ENCODE results near the gene GJD3. TPM values are rescaled to one million over a fixed set of nuclear protein-coding genes. Genes with fewer than 3 reads are reported as not detected.

Gene GJD3
- total RNA-seq, 3 donors from 2014 or later (not counting 1 experiment from before 2014, with no cell fraction given): not detected

DNA sequence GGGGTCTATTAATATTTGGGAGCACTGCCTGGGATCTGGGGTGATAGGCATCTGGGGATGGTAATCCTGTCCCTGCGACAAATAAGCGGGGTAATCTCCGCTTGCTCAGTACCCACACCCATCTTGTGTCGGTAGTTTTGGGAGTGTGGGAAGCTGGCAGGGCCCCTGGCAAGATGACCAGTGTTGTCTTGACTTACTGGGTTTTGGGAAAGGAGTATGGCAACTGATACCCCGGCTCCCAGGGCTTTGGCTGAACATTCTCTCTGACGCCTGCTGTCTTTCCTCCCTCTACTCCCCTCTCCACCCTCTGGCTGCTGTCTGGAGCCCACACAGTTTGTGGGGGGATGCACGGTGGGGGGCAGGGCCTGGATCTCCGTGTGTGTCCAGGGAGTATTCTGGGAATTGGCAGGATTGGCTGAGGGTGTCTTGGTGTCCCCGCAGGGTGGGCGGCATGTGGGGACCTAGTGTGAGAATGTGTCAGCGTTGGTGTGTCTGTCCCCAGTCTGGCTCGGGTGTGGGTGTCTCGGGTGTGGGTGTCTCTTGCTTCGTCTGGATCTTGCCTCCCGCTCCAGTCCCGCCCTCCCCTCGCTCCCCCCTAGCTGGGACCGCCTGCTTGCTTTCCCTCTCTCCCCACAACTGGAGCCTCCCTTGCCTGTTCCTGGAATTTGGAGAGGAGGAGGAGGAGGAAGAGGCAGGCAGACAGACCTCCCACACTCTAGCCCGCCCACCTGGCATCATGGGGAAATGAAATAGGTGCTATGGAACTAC lies 43.6 kb downstream of the GJD3 start:
- intact Hi-C loops (cut with micrococcal nuclease): loop anchor here (5.0 kb wide), 2 partner anchors 221 to 554 kb away; no protein-coding TSS in a partner anchor
- Histone ChIP-seq H3K4me3 (ENCODE audit: low read length) (peak overlapping the region; percentile 58), H3K27me3 (ENCODE audit: control insufficient read depth, insufficient read depth, low read length) (no peaks in the 10 kb centered on the region), H3K4me1 (ENCODE audit: control insufficient read depth, insufficient read depth, low read length) (peaks cover 95% of the 10 kb centered on the region), H3K9me3 (ENCODE audit: control insufficient read depth, insufficient read depth, low read length) (no peaks in the 10 kb centered on the region), H3K27ac (ENCODE audit: low read length) (peak overlapping the region; percentile 98), H3K36me3 (ENCODE audit: control insufficient read depth, insufficient read depth, low read length) (no peaks in the 10 kb centered on the region)
- no peaks in the 10 kb centered on the region for H3K36me3 Mint-ChIP-seq
- TF ChIP-seq, protein P1, sequence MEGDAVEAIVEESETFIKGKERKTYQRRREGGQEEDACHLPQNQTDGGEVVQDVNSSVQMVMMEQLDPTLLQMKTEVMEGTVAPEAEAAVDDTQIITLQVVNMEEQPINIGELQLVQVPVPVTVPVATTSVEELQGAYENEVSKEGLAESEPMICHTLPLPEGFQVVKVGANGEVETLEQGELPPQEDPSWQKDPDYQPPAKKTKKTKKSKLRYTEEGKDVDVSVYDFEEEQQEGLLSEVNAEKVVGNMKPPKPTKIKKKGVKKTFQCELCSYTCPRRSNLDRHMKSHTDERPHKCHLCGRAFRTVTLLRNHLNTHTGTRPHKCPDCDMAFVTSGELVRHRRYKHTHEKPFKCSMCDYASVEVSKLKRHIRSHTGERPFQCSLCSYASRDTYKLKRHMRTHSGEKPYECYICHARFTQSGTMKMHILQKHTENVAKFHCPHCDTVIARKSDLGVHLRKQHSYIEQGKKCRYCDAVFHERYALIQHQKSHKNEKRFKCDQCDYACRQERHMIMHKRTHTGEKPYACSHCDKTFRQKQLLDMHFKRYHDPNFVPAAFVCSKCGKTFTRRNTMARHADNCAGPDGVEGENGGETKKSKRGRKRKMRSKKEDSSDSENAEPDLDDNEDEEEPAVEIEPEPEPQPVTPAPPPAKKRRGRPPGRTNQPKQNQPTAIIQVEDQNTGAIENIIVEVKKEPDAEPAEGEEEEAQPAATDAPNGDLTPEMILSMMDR (IDR thresholded peaks at IDR 0.05): no peak
- ATAC-seq (no peak), DNase-seq (peak; percentile 60 to 76)
- WGBS (ENCODE audit: insufficient coverage): 56% methylated on average over 12 of the region's 19 CpGs
- peaks cover 78 to 91% of the 10 kb centered on the region in 2 donors for H3K4me1 Mint-ChIP-seq
- no peaks in the 10 kb centered on the region for H3K27me3 Mint-ChIP-seq (ENCODE audit: low read depth in 2 of 2)
- no peaks in the 10 kb centered on the region for H3K9me3 Mint-ChIP-seq
- peak overlapping the region; percentile 99 for H3K27ac Mint-ChIP-seq
- peak overlapping the region; percentile 94 for H3K4me3 Mint-ChIP-seq

DNA sequence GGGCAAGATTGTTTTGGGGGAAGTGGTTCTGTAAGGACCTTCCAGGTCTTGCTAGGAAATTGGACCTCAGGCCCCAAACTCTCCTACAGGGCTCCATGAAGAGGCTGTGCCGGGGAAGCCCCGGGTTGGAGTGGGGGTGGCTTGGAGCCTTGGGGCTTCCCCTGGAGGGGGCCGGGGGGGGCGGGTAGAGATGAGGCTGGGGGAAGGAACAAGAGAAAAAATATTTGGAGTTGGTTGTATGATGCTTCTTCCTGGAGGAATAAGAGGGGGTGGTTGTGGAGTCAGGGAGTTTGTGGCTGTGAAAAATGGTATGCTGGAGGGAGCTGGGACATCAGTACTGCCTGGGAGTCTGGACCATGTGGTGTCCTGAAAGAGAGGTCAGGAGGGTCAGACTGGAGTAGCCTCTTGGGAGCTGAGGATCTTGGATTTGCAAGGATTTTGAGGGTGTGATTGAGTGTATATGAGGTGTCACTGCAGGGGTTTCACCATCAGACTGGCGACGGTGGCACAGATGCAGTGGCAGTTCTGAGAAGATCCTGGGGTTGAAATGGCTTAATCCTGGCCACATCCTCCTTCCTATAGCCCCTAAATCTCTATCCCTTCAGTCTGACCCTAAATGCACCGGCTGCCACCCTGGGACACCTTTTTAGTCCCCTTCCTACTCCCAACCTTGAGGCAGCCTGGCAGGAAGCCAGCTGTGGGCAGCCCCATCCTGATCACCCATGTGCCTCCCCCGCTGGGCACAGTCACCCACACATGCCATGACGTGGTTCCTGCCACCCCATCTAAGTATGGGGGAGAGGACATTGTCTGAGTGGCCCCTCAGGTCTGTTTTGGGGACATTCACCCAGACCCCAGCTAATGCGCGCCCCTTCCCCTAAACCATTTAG lies 44.6 kb downstream of the GJD3 start:
- Histone ChIP-seq H3K27ac (ENCODE audit: low read length) (peak overlapping the region; percentile 98), H3K36me3 (ENCODE audit: control insufficient read depth, insufficient read depth, low read length) (no peaks in the 10 kb centered on the region), H3K4me1 (ENCODE audit: control insufficient read depth, insufficient read depth, low read length) (peaks cover 94% of the 10 kb centered on the region), H3K9me3 (ENCODE audit: control insufficient read depth, insufficient read depth, low read length) (no peaks in the 10 kb centered on the region), H3K4me3 (ENCODE audit: low read length) (peak overlapping the region; percentile 79), H3K27me3 (ENCODE audit: control insufficient read depth, insufficient read depth, low read length) (no peaks in the 10 kb centered on the region)
- no peaks in the 10 kb centered on the region for H3K36me3 Mint-ChIP-seq
- TF ChIP-seq, protein P1 (IDR thresholded peaks at IDR 0.05): no peak
- WGBS (ENCODE audit: insufficient coverage): 38% methylated on average over 9 of the region's 11 CpGs
- no peaks in the 10 kb centered on the region for H3K9me3 Mint-ChIP-seq
- no peaks in the 10 kb centered on the region for H3K27me3 Mint-ChIP-seq (ENCODE audit: low read depth in 2 of 2)
- DNase-seq (peak; percentile 71 to 95), ATAC-seq (no peak)
- H3K27ac Mint-ChIP-seq: peak overlapping the region; percentile 99
- intact Hi-C loops (cut with micrococcal nuclease): loop anchor here (5.0 kb wide), 2 partner anchors 222 to 553 kb away; no protein-coding TSS in a partner anchor
- peak overlapping the region; percentile 94 for H3K4me3 Mint-ChIP-seq
- peaks cover 82 to 91% of the 10 kb centered on the region in 2 donors for H3K4me1 Mint-ChIP-seq

DNA sequence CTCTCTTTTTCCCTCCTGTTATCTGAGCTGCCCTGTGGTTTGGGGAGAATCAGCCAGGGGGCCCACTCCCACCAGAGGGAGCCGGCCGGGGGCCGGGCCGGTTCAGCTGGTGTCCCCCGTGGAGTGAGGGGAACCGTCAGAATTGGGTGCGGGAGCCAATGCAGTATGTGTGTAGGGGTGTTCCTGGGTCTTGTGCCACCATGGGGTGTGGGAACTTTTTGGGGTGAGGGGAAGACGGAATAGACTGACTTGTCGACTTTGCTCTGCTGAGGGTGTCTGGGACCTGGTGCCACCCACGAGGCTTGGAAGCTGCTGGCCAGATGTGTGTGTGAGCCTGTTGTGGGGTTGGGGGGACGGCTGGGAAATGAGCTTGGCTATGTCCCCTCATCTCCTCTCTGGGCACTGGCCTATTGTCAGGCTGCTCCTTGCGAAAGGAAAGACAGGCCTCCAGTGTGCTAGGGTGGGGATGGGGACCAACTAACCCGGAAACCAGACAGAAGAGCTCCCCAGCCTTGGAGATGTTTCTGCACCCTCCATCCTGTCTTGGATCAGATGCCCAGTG lies 45.6 kb downstream of the GJD3 start:
- intact Hi-C loops (cut with micrococcal nuclease): loop anchor here (1.0 kb wide), 1 partner anchor 7 kb away; no protein-coding TSS in a partner anchor
- Histone ChIP-seq H3K4me3 (ENCODE audit: low read length) (peak overlapping the region; percentile 79), H3K4me1 (ENCODE audit: control insufficient read depth, insufficient read depth, low read length) (peaks cover 94% of the 10 kb centered on the region), H3K27ac (ENCODE audit: low read length) (peak overlapping the region; percentile 98), H3K9me3 (ENCODE audit: control insufficient read depth, insufficient read depth, low read length) (no peaks in the 10 kb centered on the region), H3K27me3 (ENCODE audit: control insufficient read depth, insufficient read depth, low read length) (no peaks in the 10 kb centered on the region), H3K36me3 (ENCODE audit: control insufficient read depth, insufficient read depth, low read length) (no peaks in the 10 kb centered on the region)
- Mint-ChIP-seq H3K9me3 (no peaks in the 10 kb centered on the region), H3K36me3 (no peaks in the 10 kb centered on the region), H3K4me1 (peaks cover 79 to 95% of the 10 kb centered on the region in 2 donors), H3K27me3 (ENCODE audit: low read depth in 2 of 2) (no peaks in the 10 kb centered on the region), H3K4me3 (peak overlapping the region; percentile 94), H3K27ac (peak overlapping the region; percentile 99)
- no peak for ATAC-seq
- peak in 1 of 2 donors; percentile 59 for DNase-seq
- WGBS (ENCODE audit: insufficient coverage): 11% methylated on average over 13 of the region's 13 CpGs
- TF ChIP-seq, protein P1 (IDR thresholded peaks at IDR 0.05): no peak

All from natural killer cell (primary cell).